ENCODE data around the gene STON2. TPM values are rescaled to one million over a fixed set of nuclear protein-coding genes. Genes with fewer than 3 reads are reported as not detected.

Gene STON2
- polyA plus RNA-seq, 2 of the 4 experiments (the other 2 are of a cell fraction), result 0.53 to 1.3 TPM

GRCh38 chr14:81219759-81220579 is 180.2 kb downstream of the STON2 start:
- peak; percentile 7 to 28; a peak in 5 of 6 replicates for ATAC-seq
- peak in 1 of 2 experiments; percentile 28 for DNase-seq (ENCODE audit: low read depth in 1 of 2, low spot score in 1 of 2)
- Histone ChIP-seq H3K4me2 (peak overlapping the region; percentile 61), H3K27ac (peak overlapping the region; percentile 96), H3K4me3 (peak overlapping the region; percentile 89), H3K9me3 (peaks cover 5% of the 10 kb centered on the region; the same call in 1 of the 3 replicates), H3K4me1 (peaks cover 24% of the 10 kb centered on the region)
- FAIRE-seq, result no peak
- ChIA-PET CTCF (interaction anchor here (1.0 to 1.4 kb wide), 2 partner anchors 33 to 50 kb away, joined by 3 read pairs; no protein-coding TSS in a partner anchor), POLR2A (interaction anchor here (0.7 to 1.6 kb wide), 27 partner anchors 9 to 314 kb away, joined by 3 to 21 read pairs (median 4); partner anchors contain the start of genes CEP128 and SEL1L)
- TF ChIP-seq CBX8 (IDR thresholded peaks at IDR 0.05) (no peak), CTCF (IDR thresholded peaks at IDR 0.05) (no peak), JUN (IDR thresholded peaks at IDR 0.05) (no peak; a peak in 1 of 5 replicates), HOXB5 (CRISPR knock-in tag; IDR thresholded peaks at IDR 0.05) (no peak), FOSB (CRISPR knock-in tag; IDR thresholded peaks at IDR 0.05) (0 out of 2 replicates have a peak, but pooled peaks have one; percentile 6), TFCP2L1 (CRISPR knock-in tag; IDR thresholded peaks at IDR 0.05) (0 out of 2 replicates have a peak, but pooled peaks have one; percentile 66), HOXA7 (CRISPR knock-in tag; IDR thresholded peaks at IDR 0.05) (0 out of 2 replicates have a peak, but pooled peaks have one; percentile 3), RFX5 (IDR thresholded peaks at IDR 0.05) (no peak), PHF8 (IDR thresholded peaks at IDR 0.05; ENCODE audit: borderline replicate concordance, low read depth) (0 out of 2 replicates have a peak, but pooled peaks have one; percentile 43)
- WGBS (ENCODE audit: missing lambda C conversion rate), result 2% methylated on average over 20 of the region's 84 CpGs

GRCh38 chr14:81219210-81219758 is 180.8 kb downstream of the STON2 start:
- ATAC-seq, result peak; percentile 81 to 88
- POLR2A ChIA-PET, result interaction anchor here (0.6 to 1.5 kb wide), 22 partner anchors 10 to 315 kb away, joined by 3 to 19 read pairs (median 4); partner anchors contain the start of genes CEP128 and SEL1L
- Histone ChIP-seq H3K27ac (peak overlapping the region; percentile 96), H3K4me2 (peak overlapping the region; percentile 61), H3K4me1 (peaks cover 24% of the 10 kb centered on the region), H3K4me3 (peak overlapping the region; percentile 89), H3K9me3 (peaks cover 5% of the 10 kb centered on the region; the same call in 1 of the 3 replicates)
- CTCF ChIA-PET, result interaction anchor here (1.0 to 1.4 kb wide), 2 partner anchors 32 to 49 kb away, joined by 3 read pairs; no protein-coding TSS in a partner anchor
- WGBS (ENCODE audit: missing lambda C conversion rate), result 1% methylated on average over 29 of the region's 29 CpGs
- peak; percentile 85 to 97 for DNase-seq (ENCODE audit: low read depth in 1 of 2, low spot score in 1 of 2)
- no peak for FAIRE-seq
- TF ChIP-seq BCL3 (IDR thresholded peaks at IDR 0.05) (peak; percentile 98), PBX3 (IDR thresholded peaks at IDR 0.05) (peak; percentile 57), MYC (IDR thresholded peaks at IDR 0.05; ENCODE audit: borderline replicate concordance, low read length) (peak; percentile 57; the same call in 1 of the 2 replicates), CHD2 (IDR thresholded peaks at IDR 0.05; ENCODE audit: low read length, partially characterized antibody) (no peak), MAX (IDR thresholded peaks at IDR 0.05) (peak; percentile 79), CBX2 (IDR thresholded peaks at IDR 0.05; ENCODE audit: borderline replicate concordance, low read depth) (no peak), GATA3 (IDR thresholded peaks at IDR 0.05; ENCODE audit: borderline replicate concordance) (no peak; the same call in 1 of the 2 replicates), TP53 (CRISPR knock-in tag; IDR thresholded peaks at IDR 0.05) (peak; percentile 72; the same call in 1 of the 2 replicates), KDM1A (IDR thresholded peaks at IDR 0.05; ENCODE audit: low read depth) (no peak), ZC3H11A (IDR thresholded peaks at IDR 0.05) (no peak), FOXS1 (CRISPR knock-in tag; IDR thresholded peaks at IDR 0.05) (0 out of 2 replicates have a peak, but pooled peaks have one; percentile 30), HOXB5 (CRISPR knock-in tag; IDR thresholded peaks at IDR 0.05) (0 out of 2 replicates have a peak, but pooled peaks have one; percentile 33), RARB (CRISPR knock-in tag; IDR thresholded peaks at IDR 0.05) (no peak), RCOR1 (IDR thresholded peaks at IDR 0.05; ENCODE audit: low read depth, low read length) (no peak), POLR2A (IDR thresholded peaks at IDR 0.05; ENCODE audit: low read length) (peak; percentile 97), USF2 (IDR thresholded peaks at IDR 0.05) (no peak), HDAC2 (IDR thresholded peaks at IDR 0.05) (no peak), ATOH8 (CRISPR knock-in tag; IDR thresholded peaks at IDR 0.05; ENCODE audit: low read depth) (no peak), ZSCAN20 (CRISPR knock-in tag; IDR thresholded peaks at IDR 0.05) (no peak), EHF (CRISPR knock-in tag; IDR thresholded peaks at IDR 0.05) (0 out of 2 replicates have a peak, but pooled peaks have one; percentile 42), FOSB (CRISPR knock-in tag; IDR thresholded peaks at IDR 0.05) (peak; percentile 86), KDM5A (IDR thresholded peaks at IDR 0.05) (no peak), HES2 (IDR thresholded peaks at IDR 0.05) (no peak)

Data from A549 (cell line).